IPS-20b (cell line): Measurements from ENCODE around the gene CLEC2D.

Source experiments
- H3K27ac ChIP-seq: one replicate; pipeline ENCODE4 v1.5.1; 2013; ENCODE audit warnings: low read length
- H3K27me3 ChIP-seq: 2 replicates; pipeline ENCODE4 v1.6.1; 2013; ENCODE audit warnings: mild to moderate bottlenecking, low read length, inconsistent platforms; ENCODE audit not compliant: insufficient read depth
- H3K36me3 ChIP-seq: 2 replicates; pipeline ENCODE4 v1.6.1; 2013; ENCODE audit warnings: low read depth, mild to moderate bottlenecking, inconsistent platforms, low read length, moderate library complexity; ENCODE audit not compliant: insufficient read depth
- H3K4me1 ChIP-seq: 2 replicates; pipeline ENCODE4 v1.6.1; 2013; ENCODE audit warnings: mild to moderate bottlenecking, control low read depth, inconsistent platforms, low read length, moderate library complexity; ENCODE audit not compliant: insufficient read depth
- H3K4me3 ChIP-seq: 2 replicates; pipeline ENCODE4 v1.5.1; 2013; ENCODE audit warnings: mild to moderate bottlenecking, low read length, inconsistent platforms
- H3K9ac ChIP-seq: 2 replicates; pipeline ENCODE4 v1.6.1; 2013; ENCODE audit warnings: low read depth, mild to moderate bottlenecking, inconsistent platforms, low read length, moderate library complexity
- H3K9me3 ChIP-seq: 2 replicates; pipeline ENCODE4 v1.6.1; 2013; ENCODE audit warnings: mild to moderate bottlenecking, low read depth, low read length, inconsistent platforms; ENCODE audit not compliant: insufficient read depth

Gene CLEC2D

DNA sequence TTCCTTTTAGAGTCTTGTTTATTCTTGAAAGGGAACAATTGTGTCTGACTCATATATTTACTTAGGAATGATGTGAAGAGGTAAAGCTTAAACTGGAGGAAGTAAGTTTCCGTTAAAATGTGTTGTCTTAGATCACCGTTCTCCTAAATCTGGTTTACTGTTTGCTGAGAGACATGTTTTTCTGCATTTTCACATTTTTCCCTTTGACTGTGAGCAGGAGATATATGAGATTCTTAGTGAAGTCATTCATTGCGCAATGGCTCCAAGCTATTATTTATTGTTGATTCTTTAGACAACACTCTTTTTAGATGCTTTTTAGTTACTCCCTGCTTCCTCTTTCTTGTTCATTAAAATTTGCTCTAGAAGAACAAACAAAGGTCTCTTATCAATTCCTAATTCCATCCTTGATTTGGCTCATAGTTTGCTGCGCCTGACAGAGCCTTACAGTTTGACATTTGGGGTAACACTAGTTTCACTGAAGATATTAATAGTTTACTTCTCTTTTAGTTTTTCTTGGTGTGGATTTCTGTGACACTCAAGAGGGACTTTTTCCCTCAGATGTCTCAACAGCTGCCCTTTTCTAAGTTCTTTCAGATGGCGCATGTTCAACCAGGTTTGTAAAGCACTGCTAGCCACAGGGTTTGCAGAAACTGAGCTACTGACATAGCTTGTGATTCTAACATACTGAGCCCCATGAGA is 52.0 kb downstream of the CLEC2D start:
- Histone ChIP-seq H3K9ac (no peak overlapping the region), H3K27ac (no peak overlapping the region), H3K36me3 (no peaks in the 10 kb centered on the region), H3K4me3 (no peak overlapping the region), H3K4me1 (no peaks in the 10 kb centered on the region), H3K9me3 (no peaks in the 10 kb centered on the region), H3K27me3 (no peaks in the 10 kb centered on the region)

GRCh38 chr12:9724023-9724422 is 54.5 kb downstream of the CLEC2D start:
- Histone ChIP-seq H3K27ac (no peak overlapping the region), H3K27me3 (no peaks in the 10 kb centered on the region), H3K4me3 (no peak overlapping the region), H3K9ac (no peak overlapping the region), H3K9me3 (no peaks in the 10 kb centered on the region), H3K36me3 (no peaks in the 10 kb centered on the region), H3K4me1 (no peaks in the 10 kb centered on the region)

GRCh38 chr12:9725213-9725870 is 55.8 kb downstream of the CLEC2D start:
- H3K4me1 ChIP-seq = no peaks in the 10 kb centered on the region
- H3K9me3 ChIP-seq = no peaks in the 10 kb centered on the region
- no peak overlapping the region for H3K9ac ChIP-seq
- no peak overlapping the region for H3K4me3 ChIP-seq
- no peak overlapping the region for H3K27ac ChIP-seq
- H3K36me3 ChIP-seq = no peaks in the 10 kb centered on the region
- no peaks in the 10 kb centered on the region for H3K27me3 ChIP-seq

- Histone ChIP-seq H3K4me1 (no peaks in the 10 kb centered on the region), H3K27ac (no peak overlapping the region), H3K27me3 (no peaks in the 10 kb centered on the region)
Observed at GRCh38 chr12:9727813-9728212, 58.3 kb downstream of the CLEC2D start.

DNA sequence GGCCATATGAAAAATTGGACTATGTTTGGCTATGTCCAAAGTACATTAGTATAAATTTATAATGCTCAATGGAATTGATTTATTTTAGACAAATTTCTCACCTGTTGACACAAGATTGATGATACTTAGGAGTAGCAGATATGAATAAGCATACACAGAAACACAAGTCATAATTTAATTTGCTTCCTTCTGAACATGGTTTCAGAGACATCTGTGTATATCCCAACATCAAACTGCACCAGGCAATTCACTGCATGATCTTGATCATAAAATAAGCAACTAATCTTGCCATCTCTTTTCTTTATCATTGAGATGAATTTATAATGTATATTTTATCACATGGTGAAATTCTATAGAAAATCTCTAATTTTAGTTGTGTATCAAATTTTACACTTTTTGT is 59.6 kb downstream of the CLEC2D start:
- no peak overlapping the region for H3K4me3 ChIP-seq
- no peaks in the 10 kb centered on the region for H3K36me3 ChIP-seq
- H3K9ac ChIP-seq = no peak overlapping the region
- no peaks in the 10 kb centered on the region for H3K27me3 ChIP-seq
- H3K9me3 ChIP-seq = no peaks in the 10 kb centered on the region
- H3K27ac ChIP-seq = no peak overlapping the region
- no peaks in the 10 kb centered on the region for H3K4me1 ChIP-seq

More at GRCh38 chr12:9727813-9728212, 58.3 kb downstream of the CLEC2D start:
- H3K9ac ChIP-seq = no peak overlapping the region
- H3K4me3 ChIP-seq = no peak overlapping the region
- H3K36me3 ChIP-seq = no peaks in the 10 kb centered on the region
- H3K9me3 ChIP-seq = no peaks in the 10 kb centered on the region

GRCh38 chr12:9730011-9730410 is 60.5 kb downstream of the CLEC2D start:
- no peak overlapping the region for H3K4me3 ChIP-seq
- no peaks in the 10 kb centered on the region for H3K36me3 ChIP-seq
- H3K27ac ChIP-seq = no peak overlapping the region
- H3K4me1 ChIP-seq = no peaks in the 10 kb centered on the region
- H3K27me3 ChIP-seq = no peaks in the 10 kb centered on the region
- H3K9me3 ChIP-seq = no peaks in the 10 kb centered on the region
- no peak overlapping the region for H3K9ac ChIP-seq

GRCh38 chr12:9730591-9730990 is 61.1 kb downstream of the CLEC2D start:
- Histone ChIP-seq H3K4me3 (no peak overlapping the region), H3K36me3 (no peaks in the 10 kb centered on the region), H3K9ac (no peak overlapping the region), H3K9me3 (no peaks in the 10 kb centered on the region), H3K27me3 (no peaks in the 10 kb centered on the region), H3K4me1 (no peaks in the 10 kb centered on the region), H3K27ac (no peak overlapping the region)

GRCh38 chr12:9731393-9731792 is 61.9 kb downstream of the CLEC2D start:
- Histone ChIP-seq H3K4me3 (no peak overlapping the region), H3K27me3 (no peaks in the 10 kb centered on the region), H3K9me3 (no peaks in the 10 kb centered on the region), H3K4me1 (no peaks in the 10 kb centered on the region), H3K27ac (no peak overlapping the region), H3K36me3 (no peaks in the 10 kb centered on the region), H3K9ac (no peak overlapping the region)

DNA sequence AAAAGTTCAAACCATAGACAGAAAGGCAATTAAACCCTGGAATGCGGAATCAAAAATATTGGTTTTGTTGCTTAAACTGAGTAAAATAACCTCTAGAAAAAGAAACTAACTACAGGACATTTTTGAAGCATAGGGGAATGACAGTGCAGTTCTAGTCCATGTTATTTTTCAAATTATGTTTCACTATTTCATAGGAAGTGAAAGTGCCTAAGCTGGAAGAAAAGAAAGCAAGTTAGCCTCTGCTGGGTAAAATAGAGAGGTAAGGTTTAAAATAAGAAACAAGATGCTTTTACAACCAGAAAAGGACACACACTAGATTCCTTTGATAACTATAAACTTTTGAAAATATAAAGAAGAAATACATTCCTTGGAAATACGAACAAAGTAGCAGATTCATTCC is 62.3 kb downstream of the CLEC2D start:
- Histone ChIP-seq H3K27ac (no peak overlapping the region), H3K9ac (no peak overlapping the region), H3K4me3 (no peak overlapping the region), H3K27me3 (no peaks in the 10 kb centered on the region), H3K9me3 (no peaks in the 10 kb centered on the region), H3K4me1 (no peaks in the 10 kb centered on the region), H3K36me3 (no peaks in the 10 kb centered on the region)

GRCh38 chr12:9732921-9733461 is 63.5 kb downstream of the CLEC2D start, which contains the start of gene CLECL1:
TSS of gene CLECL1 (minus strand) at chr12:9733097.
- no peaks in the 10 kb centered on the region for H3K27me3 ChIP-seq
- no peak within 1 kb of the TSS for H3K4me3 ChIP-seq
- no peak within 1 kb of the TSS for H3K9ac ChIP-seq
- H3K9me3 ChIP-seq = no peaks in the 10 kb centered on the region
- no peaks in the 10 kb centered on the region for H3K36me3 ChIP-seq
- no peaks in the 10 kb centered on the region for H3K4me1 ChIP-seq
- H3K27ac ChIP-seq = no peak within 1 kb of the TSS

DNA sequence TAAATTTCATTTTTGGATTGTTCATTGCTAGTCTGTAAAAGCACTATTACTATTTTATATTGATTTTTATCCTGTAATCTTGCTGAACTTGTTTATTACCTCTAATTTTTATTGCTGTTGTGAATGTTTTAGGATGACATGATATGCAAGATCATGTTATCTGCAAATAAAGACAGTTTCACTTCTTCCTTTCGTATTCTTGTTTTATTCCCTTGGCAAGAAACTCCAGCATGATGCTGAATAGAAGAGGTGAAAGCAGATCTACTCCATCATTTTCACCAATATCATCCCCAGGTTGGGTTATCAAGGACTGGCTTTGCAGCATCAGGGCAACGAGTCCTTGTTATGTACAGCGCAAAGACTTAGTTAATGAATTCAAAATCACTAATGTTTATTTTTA is 66.1 kb downstream of the CLEC2D start:
- Histone ChIP-seq H3K27ac (no peak overlapping the region), H3K27me3 (no peaks in the 10 kb centered on the region), H3K4me1 (no peaks in the 10 kb centered on the region), H3K9me3 (no peaks in the 10 kb centered on the region), H3K4me3 (no peak overlapping the region), H3K36me3 (no peaks in the 10 kb centered on the region), H3K9ac (no peak overlapping the region)
